HL-60 (cell line): ENCODE data around the gene POR.
A peak's percentile ranks its signal among the peaks of the same experiment; 100 is the strongest.

ENCODE experiments used
- DNase-seq, 2 experiments: peaks; one replicate each; pipeline ENCODE4 v3.0.0-alpha.2; 2010 to 2020; ENCODE audit warnings: low read depth in 1 of 2, low spot score in 1 of 2
- H3K27ac ChIP-seq: fragments of 250-450 bp; sonication (Bioruptor Pico); replicated peaks from 2 replicates; pipeline ENCODE4 v1.5.1; 2020; ENCODE audit warnings: mild to moderate bottlenecking, moderate library complexity
- H3K27me3 ChIP-seq: fragments of 250-450 bp; sonication (Bioruptor Pico); 2 replicates; pipeline ENCODE4 v1.5.1; 2021; ENCODE audit warnings: mild to moderate bottlenecking, moderate library complexity; ENCODE audit not compliant: insufficient read depth, poor library complexity, severe bottlenecking
- H3K4me3 ChIP-seq: replicated peaks from 2 replicates; pipeline ENCODE4 v1.5.1; 2011; ENCODE audit warnings: mild to moderate bottlenecking, control low read depth, low read length; ENCODE audit not compliant: insufficient read depth
- GABPA ChIP-seq: IDR thresholded peaks from 2 replicates; pipeline ENCODE4 v1.6.1; 2012; ENCODE audit warnings: low read depth
- POLR2AphosphoS5 ChIP-seq: IDR thresholded peaks from 2 replicates; pipeline ENCODE4 v1.6.1; 2012; ENCODE audit warnings: low read depth
- SPI1 ChIP-seq: IDR thresholded peaks from 2 replicates; pipeline ENCODE4 v1.6.1; 2012; ENCODE audit warnings: low read depth, mild to moderate bottlenecking, borderline replicate concordance
- TF ChIP-seq, protein P1 (sequence below): IDR thresholded peaks from one replicate; pipeline ENCODE4 v1.5.1; 2011; ENCODE audit warnings: low read length, control low read depth, inconsistent platforms; ENCODE audit not compliant: insufficient read depth
- TF ChIP-seq, protein P2 (sequence below): IDR thresholded peaks from 2 replicates; pipeline ENCODE4 v1.6.1; 2012; ENCODE audit warnings: low read depth; ENCODE audit not compliant: insufficient replicate concordance

The POR gene

GRCh38 chr7:75876126-75876881, 38.7 kb upstream of the POR start:
- no peaks in the 10 kb centered on the region for H3K27me3 ChIP-seq
- no peak overlapping the region for H3K27ac ChIP-seq
- no peak overlapping the region for H3K4me3 ChIP-seq
- DNase-seq: peak; percentile 77 to 88
- TF ChIP-seq, protein P1, sequence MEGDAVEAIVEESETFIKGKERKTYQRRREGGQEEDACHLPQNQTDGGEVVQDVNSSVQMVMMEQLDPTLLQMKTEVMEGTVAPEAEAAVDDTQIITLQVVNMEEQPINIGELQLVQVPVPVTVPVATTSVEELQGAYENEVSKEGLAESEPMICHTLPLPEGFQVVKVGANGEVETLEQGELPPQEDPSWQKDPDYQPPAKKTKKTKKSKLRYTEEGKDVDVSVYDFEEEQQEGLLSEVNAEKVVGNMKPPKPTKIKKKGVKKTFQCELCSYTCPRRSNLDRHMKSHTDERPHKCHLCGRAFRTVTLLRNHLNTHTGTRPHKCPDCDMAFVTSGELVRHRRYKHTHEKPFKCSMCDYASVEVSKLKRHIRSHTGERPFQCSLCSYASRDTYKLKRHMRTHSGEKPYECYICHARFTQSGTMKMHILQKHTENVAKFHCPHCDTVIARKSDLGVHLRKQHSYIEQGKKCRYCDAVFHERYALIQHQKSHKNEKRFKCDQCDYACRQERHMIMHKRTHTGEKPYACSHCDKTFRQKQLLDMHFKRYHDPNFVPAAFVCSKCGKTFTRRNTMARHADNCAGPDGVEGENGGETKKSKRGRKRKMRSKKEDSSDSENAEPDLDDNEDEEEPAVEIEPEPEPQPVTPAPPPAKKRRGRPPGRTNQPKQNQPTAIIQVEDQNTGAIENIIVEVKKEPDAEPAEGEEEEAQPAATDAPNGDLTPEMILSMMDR: no peak
- peak; percentile 62; the same call in 1 of the 2 replicates for TF ChIP-seq SPI1

- Histone ChIP-seq H3K4me3 (peak overlapping the region; percentile 26; the same call in 1 of the 2 replicates), H3K27me3 (no peaks in the 10 kb centered on the region), H3K27ac (peak overlapping the region; percentile 26; the same call in 1 of the 2 replicates)
- TF ChIP-seq POLR2AphosphoS5 (no peak), GABPA (no peak), SPI1 (no peak)
- TF ChIP-seq, protein P1: no peak
- TF ChIP-seq, protein P2, sequence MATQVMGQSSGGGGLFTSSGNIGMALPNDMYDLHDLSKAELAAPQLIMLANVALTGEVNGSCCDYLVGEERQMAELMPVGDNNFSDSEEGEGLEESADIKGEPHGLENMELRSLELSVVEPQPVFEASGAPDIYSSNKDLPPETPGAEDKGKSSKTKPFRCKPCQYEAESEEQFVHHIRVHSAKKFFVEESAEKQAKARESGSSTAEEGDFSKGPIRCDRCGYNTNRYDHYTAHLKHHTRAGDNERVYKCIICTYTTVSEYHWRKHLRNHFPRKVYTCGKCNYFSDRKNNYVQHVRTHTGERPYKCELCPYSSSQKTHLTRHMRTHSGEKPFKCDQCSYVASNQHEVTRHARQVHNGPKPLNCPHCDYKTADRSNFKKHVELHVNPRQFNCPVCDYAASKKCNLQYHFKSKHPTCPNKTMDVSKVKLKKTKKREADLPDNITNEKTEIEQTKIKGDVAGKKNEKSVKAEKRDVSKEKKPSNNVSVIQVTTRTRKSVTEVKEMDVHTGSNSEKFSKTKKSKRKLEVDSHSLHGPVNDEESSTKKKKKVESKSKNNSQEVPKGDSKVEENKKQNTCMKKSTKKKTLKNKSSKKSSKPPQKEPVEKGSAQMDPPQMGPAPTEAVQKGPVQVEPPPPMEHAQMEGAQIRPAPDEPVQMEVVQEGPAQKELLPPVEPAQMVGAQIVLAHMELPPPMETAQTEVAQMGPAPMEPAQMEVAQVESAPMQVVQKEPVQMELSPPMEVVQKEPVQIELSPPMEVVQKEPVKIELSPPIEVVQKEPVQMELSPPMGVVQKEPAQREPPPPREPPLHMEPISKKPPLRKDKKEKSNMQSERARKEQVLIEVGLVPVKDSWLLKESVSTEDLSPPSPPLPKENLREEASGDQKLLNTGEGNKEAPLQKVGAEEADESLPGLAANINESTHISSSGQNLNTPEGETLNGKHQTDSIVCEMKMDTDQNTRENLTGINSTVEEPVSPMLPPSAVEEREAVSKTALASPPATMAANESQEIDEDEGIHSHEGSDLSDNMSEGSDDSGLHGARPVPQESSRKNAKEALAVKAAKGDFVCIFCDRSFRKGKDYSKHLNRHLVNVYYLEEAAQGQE: no peak
- DNase-seq: no peak
These were observed 36.6 kb upstream of the POR start for GRCh38 chr7:75878312-75878768.

GRCh38 chr7:75878769-75879611, 36.0 kb upstream of the POR start, which contains the start of gene RHBDD2:
RHBDD2 (plus strand) TSS chr7:75879034; CDS start chr7:75879083, 49 bp downstream.
- TF ChIP-seq, protein P2: peak; percentile 18
- TF ChIP-seq, protein P1: no peak
- TF ChIP-seq POLR2AphosphoS5: peak; percentile 75
- Histone ChIP-seq H3K27me3 (no peaks in the 10 kb centered on the region), H3K4me3 (peak within 1 kb of the TSS; percentile 85), H3K27ac (peak within 1 kb of the TSS; percentile 68)
- peak; percentile 82 to 95 for DNase-seq
